Measurements from ENCODE around the gene DCP1A.
"Not testable (repeated sequence)": the region's sequence is repeated elsewhere in the genome, so short reads cannot be mapped to it uniquely, and the experiment has no call there.

Gene DCP1A

DNA sequence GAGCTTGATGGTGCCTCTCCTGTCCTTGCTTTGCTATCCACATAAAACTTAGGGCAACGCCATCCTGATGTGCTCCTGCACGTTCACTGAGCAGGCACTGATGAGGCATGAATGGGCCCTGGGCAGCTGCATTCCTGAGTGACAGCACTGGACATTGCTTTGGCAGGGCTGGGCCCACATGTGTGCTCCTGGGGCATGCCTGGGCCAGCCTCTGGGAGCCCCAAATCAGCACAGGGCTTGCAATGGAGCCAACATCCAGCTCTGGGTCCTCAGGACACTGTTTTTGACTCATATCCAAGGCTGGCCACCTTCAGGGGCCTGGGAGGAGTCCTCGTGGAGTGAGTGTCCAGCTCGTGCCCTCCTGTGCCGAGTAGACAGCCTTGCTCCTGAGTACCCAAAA, 85.6 kb downstream of the DCP1A start:
- DNase-seq, result no peak

GRCh38 chr3:53260286-53260785, 87.0 kb downstream of the DCP1A start:
- no peak for DNase-seq

DNA sequence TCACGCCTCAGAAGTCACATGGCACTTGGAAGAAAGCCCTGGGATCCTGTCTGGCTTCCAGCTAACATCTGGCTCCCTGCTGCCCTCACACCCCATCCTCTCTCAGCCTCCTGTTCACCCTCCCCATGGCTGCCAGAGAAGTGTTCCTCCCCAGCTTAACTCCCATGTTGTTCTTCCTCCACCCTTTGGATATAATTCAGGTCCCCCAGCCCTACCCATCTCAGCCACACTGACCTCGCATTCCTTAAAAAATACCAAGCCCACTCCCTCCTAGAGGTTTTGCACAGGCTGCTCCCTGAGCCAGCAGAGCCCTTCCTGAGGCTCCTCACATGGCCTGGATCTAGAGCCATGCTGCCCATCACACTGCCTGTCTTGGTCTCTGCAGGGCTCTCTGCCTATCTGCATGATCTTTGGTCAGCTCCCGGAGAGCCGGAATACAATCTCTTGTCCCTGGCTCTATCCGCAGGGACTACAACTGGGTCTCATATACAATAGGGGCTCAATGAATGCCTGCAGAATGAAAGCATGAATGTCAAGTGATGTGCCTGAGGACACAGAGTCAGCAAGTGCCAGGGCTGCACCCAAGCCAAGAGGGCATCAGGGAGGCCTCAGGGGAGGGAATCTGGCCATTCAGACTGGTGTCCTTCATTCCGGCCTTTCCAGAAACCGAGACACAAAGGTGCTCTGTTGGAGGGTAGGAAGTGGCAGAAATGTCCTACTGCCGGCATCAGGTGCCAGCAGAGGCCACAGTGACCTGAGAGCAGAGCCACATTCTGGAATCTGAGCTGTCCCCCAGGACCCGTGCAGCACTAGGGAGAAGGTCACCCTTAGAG, 87.7 kb downstream of the DCP1A start:
- no peak for DNase-seq

GRCh38 chr3:53258600-53259426, 88.5 kb downstream of the DCP1A start:
- no peak for DNase-seq

DNA sequence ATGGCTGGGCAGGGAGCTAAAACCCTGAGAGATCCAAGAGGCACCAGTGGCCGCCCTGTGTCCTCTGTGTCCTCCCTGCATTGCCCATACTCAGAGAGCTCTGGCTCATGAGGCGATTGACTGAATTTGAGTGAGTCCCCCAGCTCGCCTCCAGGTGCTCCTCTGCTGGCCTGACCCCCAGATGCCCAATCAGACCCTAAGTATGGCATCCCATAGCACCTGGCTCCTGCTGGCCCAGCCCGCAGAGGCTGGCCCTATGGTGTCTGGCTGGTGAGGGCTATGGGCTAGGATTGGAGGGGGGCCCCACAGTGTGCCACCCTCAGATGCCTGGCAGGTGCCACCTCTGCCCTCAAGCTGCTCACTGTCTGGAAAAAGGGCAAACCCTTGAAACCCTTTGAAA, 89.9 kb downstream of the DCP1A start:
- no peak for DNase-seq

DNA sequence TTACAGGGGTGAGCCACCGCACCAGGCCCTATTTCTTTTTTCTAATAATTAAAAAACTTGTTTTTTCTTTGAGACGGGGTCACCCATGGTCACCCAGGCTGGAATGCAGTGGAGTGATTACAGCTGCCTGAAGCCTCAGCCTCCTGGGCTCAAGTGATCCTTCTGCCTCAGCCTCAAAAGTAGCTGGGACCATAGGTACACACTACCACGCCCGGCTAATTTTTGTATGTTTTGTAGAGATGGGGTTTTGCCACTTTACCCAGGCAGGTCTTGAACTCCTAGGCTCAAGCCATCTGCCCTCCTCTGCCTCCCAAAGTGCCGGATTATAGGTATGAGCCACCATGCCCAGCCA, 90.7 kb downstream of the DCP1A start:
- no peak for DNase-seq

- peak; percentile 77 to 82 for DNase-seq
Observed at GRCh38 chr3:53255775-53256703, 91.3 kb downstream of the DCP1A start, which contains the start of gene TKT. Gene TKT (minus strand): TSS chr3:53256022. CDS start chr3:53255942, 80 bp downstream.

- peak; percentile 41 to 45 for DNase-seq
Observed at GRCh38 chr3:53255423-53255774, 91.9 kb downstream of the DCP1A start.

DNA sequence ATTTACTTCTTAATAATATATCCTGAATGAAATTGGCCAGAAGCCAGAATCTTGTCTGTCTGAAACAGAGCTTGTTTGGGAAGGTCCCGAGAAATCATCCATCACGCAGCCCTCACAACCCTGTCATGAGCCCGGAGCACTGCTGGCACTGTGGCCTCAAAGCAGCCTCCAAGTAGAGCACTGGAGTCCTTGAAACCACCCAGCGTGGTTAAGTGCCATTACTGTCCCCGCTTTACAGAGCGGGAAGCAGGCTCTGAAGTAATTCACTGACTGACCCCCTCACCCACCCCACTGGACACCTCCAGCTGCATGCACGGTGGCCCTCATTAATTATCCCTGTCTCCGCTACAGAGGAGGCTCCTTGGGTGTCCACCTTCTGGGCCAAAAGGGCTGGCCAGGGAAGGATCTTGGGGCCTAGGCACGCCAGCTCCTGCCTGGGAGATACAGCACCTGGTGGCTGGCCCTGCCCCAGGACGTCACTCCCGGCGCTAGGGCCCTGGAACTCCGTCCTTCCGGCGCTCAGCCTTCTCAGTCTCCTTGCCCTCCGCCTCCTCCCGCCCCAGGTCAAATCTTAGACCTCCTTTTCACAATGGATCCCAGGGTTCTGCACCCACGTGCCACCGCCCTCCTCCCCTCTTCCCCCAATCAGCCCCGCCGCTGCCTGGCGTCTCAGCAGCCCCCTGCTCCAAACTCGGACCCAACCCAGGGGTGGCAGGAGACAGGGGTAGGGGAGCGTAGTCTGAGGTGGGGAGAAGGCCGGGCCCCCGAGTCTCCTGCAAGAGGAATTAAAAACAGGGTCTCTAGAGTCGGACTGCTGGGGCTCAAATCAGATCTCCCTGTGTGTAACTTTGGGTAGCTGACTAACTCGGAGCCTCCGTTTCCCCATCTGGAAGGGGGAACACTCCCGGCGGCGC, 92.6 kb downstream of the DCP1A start:
- DNase-seq, result peak; percentile 34 to 38

GRCh38 chr3:53253707-53254508, 93.4 kb downstream of the DCP1A start:
- no peak for DNase-seq

DNA sequence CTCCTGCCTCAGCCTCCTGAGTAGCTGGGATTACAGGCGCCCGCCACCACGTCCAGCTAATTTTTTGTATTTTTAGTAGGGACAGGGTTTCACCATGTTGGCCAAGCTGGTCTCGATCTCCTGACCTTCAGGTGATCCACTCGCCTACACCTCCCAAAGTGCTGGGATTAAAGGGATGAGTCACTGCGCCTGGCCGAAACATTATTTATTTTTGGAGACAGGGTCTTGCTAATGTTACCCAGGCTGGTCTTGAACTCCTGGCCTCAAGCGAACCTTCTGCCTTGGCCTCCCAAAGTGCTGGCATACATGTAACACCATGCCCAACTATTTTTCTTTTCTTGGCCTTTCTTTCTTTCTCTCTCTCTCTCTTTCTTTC, 94.4 kb downstream of the DCP1A start:
- DNase-seq, result not testable (repeated sequence)

DNA sequence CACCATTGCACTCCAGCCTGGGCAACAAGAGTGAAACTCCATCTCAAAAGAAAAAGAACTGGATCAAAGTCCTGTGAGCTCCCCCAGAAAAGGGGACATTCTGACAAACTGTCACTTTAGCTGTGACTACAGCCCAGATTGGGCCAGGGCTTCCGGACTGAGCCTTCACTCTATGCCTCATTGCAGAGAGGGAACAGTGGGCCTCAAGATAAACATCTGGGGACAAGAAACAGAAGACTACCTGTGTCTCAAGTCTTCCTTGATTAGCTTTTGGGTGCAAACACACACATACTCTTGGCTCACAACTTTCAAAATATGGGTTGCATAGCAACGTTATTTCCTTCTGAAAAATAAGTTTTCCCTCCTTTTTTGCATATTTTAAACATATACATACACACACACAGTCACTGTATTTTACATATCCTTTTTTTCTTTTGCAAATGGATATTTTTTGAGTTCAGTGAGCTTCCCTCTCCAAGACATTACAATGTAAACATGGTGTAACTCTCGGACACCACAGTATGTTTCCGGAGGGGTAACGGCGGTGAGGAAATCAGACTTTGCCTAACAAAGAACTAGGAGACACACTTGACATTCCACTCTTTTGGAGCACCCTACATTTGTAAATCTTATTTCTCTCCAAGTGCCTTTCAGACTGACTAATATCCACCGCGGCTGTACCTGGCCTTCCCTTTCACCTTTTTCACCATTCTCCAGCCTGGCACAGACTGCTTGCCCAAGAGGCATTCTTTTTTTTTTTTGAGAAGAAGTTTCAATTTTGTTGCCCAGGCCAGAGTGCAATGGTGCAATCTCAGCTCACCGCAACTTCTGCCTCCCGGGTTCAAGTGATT, 95.0 kb downstream of the DCP1A start:
- no peak for DNase-seq

- no peak for DNase-seq
Observed at GRCh38 chr3:53250881-53251605, 96.3 kb downstream of the DCP1A start.

DNA sequence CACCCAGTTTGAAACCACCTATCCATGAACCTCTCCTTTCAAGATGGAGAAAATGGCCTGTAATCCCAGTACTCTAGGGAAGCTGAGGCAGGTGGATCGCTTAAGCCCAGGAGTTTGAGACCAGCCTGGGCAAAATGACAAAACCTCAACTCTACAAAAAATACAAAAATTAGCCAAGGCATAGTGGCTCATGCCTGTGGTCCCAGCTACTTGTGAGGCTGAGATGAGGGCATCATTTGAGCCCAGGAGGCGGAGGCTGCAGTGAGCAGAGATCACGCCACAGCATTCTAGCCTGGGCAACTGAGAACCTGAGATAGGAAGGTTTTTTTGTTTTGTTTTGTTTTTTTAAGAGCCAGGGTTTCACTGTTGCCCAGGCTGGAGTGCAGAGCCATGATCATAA, 96.9 kb downstream of the DCP1A start:
- DNase-seq, result no peak

DNA sequence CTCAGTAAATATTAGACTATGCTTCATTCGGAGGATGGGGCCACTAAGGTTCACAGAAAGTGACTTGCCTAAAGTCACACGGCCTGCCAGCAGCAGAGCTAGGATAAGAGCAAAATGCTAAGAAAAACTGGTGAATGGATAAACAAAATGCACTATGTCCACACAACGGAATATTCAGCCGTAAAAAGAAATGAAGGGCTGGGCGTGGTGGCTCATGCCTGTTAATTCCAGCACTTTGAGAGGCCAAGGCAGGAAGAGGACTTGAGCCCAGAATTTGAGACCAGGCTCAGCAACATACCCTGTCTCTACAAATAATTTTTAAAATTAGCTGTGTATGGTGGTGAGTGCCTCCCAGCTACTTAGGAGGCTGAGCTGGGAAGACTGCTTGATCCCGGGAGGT, 99.2 kb downstream of the DCP1A start:
- DNase-seq, result no peak

GRCh38 chr3:53247619-53248018, 99.7 kb downstream of the DCP1A start:
- DNase-seq, result no peak

- no peak for DNase-seq
Observed at GRCh38 chr3:53244271-53244670, 103.1 kb downstream of the DCP1A start.

GRCh38 chr3:53243785-53244184, 103.6 kb downstream of the DCP1A start:
- no peak for DNase-seq

DNA sequence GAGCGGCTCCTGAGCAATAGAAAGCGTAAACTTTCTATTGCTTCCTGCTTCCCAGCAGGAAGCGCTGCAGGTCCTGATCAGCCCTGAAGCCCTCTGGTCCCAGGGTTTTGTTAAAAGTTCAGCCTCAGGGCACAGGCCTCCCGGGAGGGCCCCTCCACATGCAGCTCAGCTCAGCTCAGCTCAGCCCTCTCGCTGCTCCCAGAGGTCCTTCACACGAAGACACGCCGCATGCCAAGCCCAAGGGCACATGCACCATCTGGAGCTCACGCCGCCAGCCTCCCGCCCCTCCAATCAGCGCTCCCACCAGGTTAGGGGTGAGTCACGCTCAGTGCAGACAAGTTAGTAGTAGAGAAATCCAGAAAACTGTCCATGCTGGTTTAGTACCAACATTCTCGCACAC, 104.2 kb downstream of the DCP1A start:
- no peak for DNase-seq
